ENCODE results near the gene SAMD1.

Gene SAMD1

DNA sequence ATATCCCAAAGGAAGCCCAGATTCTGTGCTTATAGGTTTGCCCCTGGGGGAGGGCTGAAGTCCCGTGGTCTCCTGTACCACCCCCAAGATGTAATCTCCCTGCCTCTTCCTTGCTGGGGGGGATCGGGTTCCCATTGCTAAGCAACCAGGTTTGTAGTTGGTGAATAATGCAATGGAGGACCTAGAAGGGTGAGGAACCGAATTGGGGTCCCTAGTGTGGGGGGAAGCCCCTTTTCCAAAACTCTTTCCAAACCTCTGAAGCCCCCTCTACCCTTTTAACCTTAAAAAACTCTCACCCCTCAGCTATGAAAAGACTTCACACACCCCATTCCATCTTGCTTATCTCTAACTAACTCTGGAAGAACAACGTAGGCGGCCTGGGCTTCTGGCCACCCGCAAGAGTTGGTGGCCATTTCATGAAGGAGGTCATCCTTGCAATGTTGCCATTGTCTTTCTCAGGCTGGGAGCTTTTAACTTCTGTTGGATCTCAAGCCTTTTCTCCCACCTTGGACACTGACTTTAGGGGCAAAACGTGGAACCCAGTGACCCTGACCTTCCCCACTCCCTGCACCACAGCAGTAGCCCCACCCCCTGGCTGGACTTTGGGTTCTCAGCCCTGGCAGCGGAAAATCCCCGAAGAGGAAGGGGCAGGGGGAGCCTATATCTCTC, 29.3 kb downstream of the SAMD1 start:
- Histone ChIP-seq H3K27ac (ENCODE audit: low read depth, low read length) (no peak overlapping the region), H3K9me3 (ENCODE audit: control insufficient read depth in 1 of 2, low read length in 2 of 2) (no peaks in the 10 kb centered on the region), H3K4me1 (ENCODE audit: control insufficient read depth in 1 of 2, insufficient read depth in 2 of 2, low read length in 2 of 2) (peaks cover 20 to 21% of the 10 kb centered on the region in 2 donors), H3K27me3 (ENCODE audit: control insufficient read depth in 1 of 2, insufficient read depth in 2 of 2, low read length in 2 of 2) (peaks cover 11 to 22% of the 10 kb centered on the region in 2 donors), H3K36me3 (ENCODE audit: control insufficient read depth in 1 of 2, insufficient read depth in 2 of 2, low read length in 2 of 2) (no peaks in the 10 kb centered on the region), H3K9ac (ENCODE audit: low read depth in 1 of 2, low read length in 2 of 2) (no peak overlapping the region), H3K4me3 (ENCODE audit: low read depth in 1 of 2, low read length in 2 of 2) (peak overlapping the region in 1 of 2 donors; percentile 55)

DNA sequence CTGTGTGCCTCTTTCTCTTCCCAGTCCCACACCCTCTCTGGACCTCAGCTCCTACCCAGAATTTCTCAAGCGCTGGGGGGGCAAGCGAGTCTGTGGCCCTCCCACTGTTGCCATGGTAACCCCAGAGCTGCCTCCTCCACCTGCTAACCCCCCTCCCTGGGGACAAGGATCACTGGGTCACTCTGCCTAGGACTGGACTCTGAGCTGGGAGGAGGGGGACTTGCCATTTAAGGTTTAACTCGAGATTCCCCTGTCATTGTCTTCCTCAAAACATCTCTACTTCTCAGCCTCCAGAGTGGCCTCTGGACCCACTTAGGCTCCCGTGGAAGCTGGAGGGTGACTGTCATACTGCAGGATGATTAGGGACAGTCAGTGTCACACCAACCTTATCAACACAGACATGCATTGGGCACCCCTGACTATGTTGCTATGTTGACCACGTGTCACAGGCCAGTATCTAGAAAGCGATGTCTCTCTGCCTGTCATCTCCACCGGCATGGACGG, 30.8 kb downstream of the SAMD1 start:
- Histone ChIP-seq H3K9ac (ENCODE audit: low read depth in 1 of 2, low read length in 2 of 2) (no peak overlapping the region), H3K27ac (ENCODE audit: low read depth, low read length) (no peak overlapping the region), H3K4me3 (ENCODE audit: low read depth in 1 of 2, low read length in 2 of 2) (no peak overlapping the region), H3K9me3 (ENCODE audit: control insufficient read depth in 1 of 2, low read length in 2 of 2) (no peaks in the 10 kb centered on the region), H3K4me1 (ENCODE audit: control insufficient read depth in 1 of 2, insufficient read depth in 2 of 2, low read length in 2 of 2) (peaks cover 20 to 21% of the 10 kb centered on the region in 2 donors), H3K27me3 (ENCODE audit: control insufficient read depth in 1 of 2, insufficient read depth in 2 of 2, low read length in 2 of 2) (peaks cover 11 to 22% of the 10 kb centered on the region in 2 donors), H3K36me3 (ENCODE audit: control insufficient read depth in 1 of 2, insufficient read depth in 2 of 2, low read length in 2 of 2) (no peaks in the 10 kb centered on the region)

DNA sequence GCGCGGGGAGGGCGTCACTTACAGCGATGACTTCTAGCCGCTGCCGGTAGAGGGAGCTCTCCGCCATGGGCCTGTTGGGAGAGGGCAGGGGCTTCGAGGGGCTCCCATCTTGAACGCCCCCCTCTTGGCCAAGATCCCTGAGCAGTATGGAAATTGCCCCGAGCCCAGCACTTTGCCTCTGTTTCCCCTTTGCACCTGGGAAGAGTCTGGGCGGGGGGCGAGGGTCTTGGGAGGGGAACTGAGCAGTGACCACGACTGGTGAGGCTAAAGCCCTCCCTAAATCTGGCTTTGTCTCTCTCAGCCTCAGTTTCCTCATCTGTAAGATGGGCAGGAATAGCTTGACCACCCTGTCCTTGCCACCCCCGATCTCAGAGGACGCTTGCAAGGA, 31.5 kb downstream of the SAMD1 start:
- no peak overlapping the region for H3K4me3 ChIP-seq (ENCODE audit: low read depth in 1 of 2, low read length in 2 of 2)
- no peak overlapping the region for H3K27ac ChIP-seq (ENCODE audit: low read depth, low read length)
- H3K27me3 ChIP-seq (ENCODE audit: control insufficient read depth in 1 of 2, insufficient read depth in 2 of 2, low read length in 2 of 2): peaks cover 11 to 22% of the 10 kb centered on the region in 2 donors
- peaks cover 20 to 21% of the 10 kb centered on the region in 2 donors for H3K4me1 ChIP-seq (ENCODE audit: control insufficient read depth in 1 of 2, insufficient read depth in 2 of 2, low read length in 2 of 2)
- H3K9ac ChIP-seq (ENCODE audit: low read depth in 1 of 2, low read length in 2 of 2): no peak overlapping the region
- no peaks in the 10 kb centered on the region for H3K9me3 ChIP-seq (ENCODE audit: control insufficient read depth in 1 of 2, low read length in 2 of 2)
- no peaks in the 10 kb centered on the region for H3K36me3 ChIP-seq (ENCODE audit: control insufficient read depth in 1 of 2, insufficient read depth in 2 of 2, low read length in 2 of 2)

GRCh38 chr19:14058182-14059092, 32.1 kb downstream of the SAMD1 start:
- no peaks in the 10 kb centered on the region for H3K36me3 ChIP-seq (ENCODE audit: control insufficient read depth in 1 of 2, insufficient read depth in 2 of 2, low read length in 2 of 2)
- no peak overlapping the region for H3K4me3 ChIP-seq (ENCODE audit: low read depth in 1 of 2, low read length in 2 of 2)
- no peak overlapping the region for H3K27ac ChIP-seq (ENCODE audit: low read depth, low read length)
- H3K9me3 ChIP-seq (ENCODE audit: control insufficient read depth in 1 of 2, low read length in 2 of 2): no peaks in the 10 kb centered on the region
- no peak overlapping the region for H3K9ac ChIP-seq (ENCODE audit: low read depth in 1 of 2, low read length in 2 of 2)
- peaks cover 11 to 22% of the 10 kb centered on the region in 2 donors for H3K27me3 ChIP-seq (ENCODE audit: control insufficient read depth in 1 of 2, insufficient read depth in 2 of 2, low read length in 2 of 2)
- peaks cover 20 to 21% of the 10 kb centered on the region in 2 donors for H3K4me1 ChIP-seq (ENCODE audit: control insufficient read depth in 1 of 2, insufficient read depth in 2 of 2, low read length in 2 of 2)

- no peak overlapping the region for H3K9ac ChIP-seq (ENCODE audit: low read depth in 1 of 2, low read length in 2 of 2)
- H3K4me1 ChIP-seq (ENCODE audit: control insufficient read depth in 1 of 2, insufficient read depth in 2 of 2, low read length in 2 of 2): peaks cover 16 to 19% of the 10 kb centered on the region in 2 donors
- H3K4me3 ChIP-seq (ENCODE audit: low read depth in 1 of 2, low read length in 2 of 2): no peak overlapping the region
- H3K27ac ChIP-seq (ENCODE audit: low read depth, low read length): no peak overlapping the region
- H3K36me3 ChIP-seq (ENCODE audit: control insufficient read depth in 1 of 2, insufficient read depth in 2 of 2, low read length in 2 of 2): peaks cover 0 to 5% of the 10 kb centered on the region in 2 donors
- no peaks in the 10 kb centered on the region for H3K9me3 ChIP-seq (ENCODE audit: control insufficient read depth in 1 of 2, low read length in 2 of 2)
- peaks cover 11 to 22% of the 10 kb centered on the region in 2 donors for H3K27me3 ChIP-seq (ENCODE audit: control insufficient read depth in 1 of 2, insufficient read depth in 2 of 2, low read length in 2 of 2)
These were observed 33.7 kb downstream of the SAMD1 start for GRCh38 chr19:14056741-14057356.

DNA sequence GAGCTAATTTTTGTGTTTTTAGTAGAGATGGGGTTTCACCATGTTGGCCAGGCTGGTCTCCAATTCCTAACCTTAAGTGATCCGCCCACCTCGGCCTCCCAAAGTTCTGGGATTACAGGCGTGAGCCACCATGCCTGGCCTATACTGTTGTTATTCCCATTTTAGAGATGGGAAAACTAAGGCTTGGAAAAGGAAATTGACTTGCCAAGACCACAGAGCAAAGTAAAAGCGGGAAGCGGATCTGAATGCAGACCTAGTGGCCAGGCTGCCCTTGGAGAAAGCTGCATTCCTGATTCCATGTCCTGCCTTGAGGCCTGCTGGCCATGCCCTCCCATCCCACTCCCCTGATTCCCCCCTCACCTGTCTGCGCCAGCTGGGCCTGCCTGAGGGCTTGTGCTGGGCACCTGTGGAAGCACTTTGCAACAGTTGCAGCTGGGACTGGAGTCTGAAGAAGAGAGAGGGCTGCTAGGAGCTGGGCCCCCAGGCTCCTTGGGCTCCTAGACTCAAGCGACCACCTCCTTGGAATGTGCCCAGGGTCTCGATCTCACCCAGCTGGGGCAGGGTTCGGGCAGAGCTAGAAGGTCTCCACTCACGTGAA, 34.4 kb downstream of the SAMD1 start:
- no peak overlapping the region for H3K27ac ChIP-seq (ENCODE audit: low read depth, low read length)
- no peaks in the 10 kb centered on the region for H3K9me3 ChIP-seq (ENCODE audit: control insufficient read depth in 1 of 2, low read length in 2 of 2)
- H3K9ac ChIP-seq (ENCODE audit: low read depth in 1 of 2, low read length in 2 of 2): no peak overlapping the region
- H3K4me1 ChIP-seq (ENCODE audit: control insufficient read depth in 1 of 2, insufficient read depth in 2 of 2, low read length in 2 of 2): peaks cover 9 to 12% of the 10 kb centered on the region in 2 donors
- H3K36me3 ChIP-seq (ENCODE audit: control insufficient read depth in 1 of 2, insufficient read depth in 2 of 2, low read length in 2 of 2): peaks cover 0 to 5% of the 10 kb centered on the region in 2 donors
- no peak overlapping the region for H3K4me3 ChIP-seq (ENCODE audit: low read depth in 1 of 2, low read length in 2 of 2)
- peaks cover 11 to 22% of the 10 kb centered on the region in 2 donors for H3K27me3 ChIP-seq (ENCODE audit: control insufficient read depth in 1 of 2, insufficient read depth in 2 of 2, low read length in 2 of 2)

GRCh38 chr19:14055396-14055795, 35.2 kb downstream of the SAMD1 start:
- Histone ChIP-seq H3K27ac (ENCODE audit: low read depth, low read length) (no peak overlapping the region), H3K4me3 (ENCODE audit: low read depth in 1 of 2, low read length in 2 of 2) (no peak overlapping the region), H3K9me3 (ENCODE audit: control insufficient read depth in 1 of 2, low read length in 2 of 2) (no peaks in the 10 kb centered on the region), H3K4me1 (ENCODE audit: control insufficient read depth in 1 of 2, insufficient read depth in 2 of 2, low read length in 2 of 2) (peaks cover 9 to 11% of the 10 kb centered on the region in 2 donors), H3K9ac (ENCODE audit: low read depth in 1 of 2, low read length in 2 of 2) (no peak overlapping the region), H3K27me3 (ENCODE audit: control insufficient read depth in 1 of 2, insufficient read depth in 2 of 2, low read length in 2 of 2) (peaks cover 11 to 22% of the 10 kb centered on the region in 2 donors), H3K36me3 (ENCODE audit: control insufficient read depth in 1 of 2, insufficient read depth in 2 of 2, low read length in 2 of 2) (peaks cover 0 to 8% of the 10 kb centered on the region in 2 donors)

DNA sequence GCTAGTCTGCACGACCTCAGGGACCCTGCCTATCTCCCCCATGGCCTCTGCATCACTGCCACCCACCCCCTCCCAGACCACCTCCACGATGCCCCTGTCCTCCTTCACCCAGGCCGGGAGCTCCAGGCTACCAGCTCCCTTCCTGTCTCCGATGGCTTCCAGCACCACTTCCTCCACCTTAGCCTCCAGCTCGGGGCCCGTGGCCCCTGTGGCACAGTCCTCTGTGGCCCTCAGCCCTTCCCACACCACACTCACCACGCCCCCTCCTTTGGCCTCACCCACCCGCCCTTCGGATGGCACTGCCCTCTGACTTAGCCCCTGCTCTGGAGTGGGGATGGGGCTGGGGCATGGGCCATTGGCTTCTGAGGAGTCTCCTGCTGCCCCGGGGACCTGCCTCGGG, 35.8 kb downstream of the SAMD1 start:
- H3K9ac ChIP-seq (ENCODE audit: low read depth in 1 of 2, low read length in 2 of 2): no peak overlapping the region

GRCh38 chr19:14054099-14054498, 36.5 kb downstream of the SAMD1 start:
- Histone ChIP-seq H3K27me3 (ENCODE audit: control insufficient read depth in 1 of 2, insufficient read depth in 2 of 2, low read length in 2 of 2) (peaks cover 11 to 13% of the 10 kb centered on the region in 2 donors), H3K27ac (ENCODE audit: low read depth, low read length) (no peak overlapping the region), H3K4me1 (ENCODE audit: control insufficient read depth in 1 of 2, insufficient read depth in 2 of 2, low read length in 2 of 2) (peaks cover 2 to 4% of the 10 kb centered on the region in 2 donors), H3K9me3 (ENCODE audit: control insufficient read depth in 1 of 2, low read length in 2 of 2) (no peaks in the 10 kb centered on the region), H3K4me3 (ENCODE audit: low read depth in 1 of 2, low read length in 2 of 2) (no peak overlapping the region), H3K9ac (ENCODE audit: low read depth in 1 of 2, low read length in 2 of 2) (no peak overlapping the region), H3K36me3 (ENCODE audit: control insufficient read depth in 1 of 2, insufficient read depth in 2 of 2, low read length in 2 of 2) (peaks cover 0 to 8% of the 10 kb centered on the region in 2 donors)

More for the DNA sequence above, 35.8 kb downstream of the SAMD1 start:
- Histone ChIP-seq H3K4me3 (ENCODE audit: low read depth in 1 of 2, low read length in 2 of 2) (no peak overlapping the region), H3K9me3 (ENCODE audit: control insufficient read depth in 1 of 2, low read length in 2 of 2) (no peaks in the 10 kb centered on the region), H3K36me3 (ENCODE audit: control insufficient read depth in 1 of 2, insufficient read depth in 2 of 2, low read length in 2 of 2) (peaks cover 0 to 8% of the 10 kb centered on the region in 2 donors), H3K27ac (ENCODE audit: low read depth, low read length) (no peak overlapping the region), H3K4me1 (ENCODE audit: control insufficient read depth in 1 of 2, insufficient read depth in 2 of 2, low read length in 2 of 2) (peaks cover 6 to 8% of the 10 kb centered on the region in 2 donors), H3K27me3 (ENCODE audit: control insufficient read depth in 1 of 2, insufficient read depth in 2 of 2, low read length in 2 of 2) (peaks cover 11 to 19% of the 10 kb centered on the region in 2 donors)

Data from duodenal mucosa (tissue), 2 donors.